Spleen (tissue), 11 donors: ENCODE data around the gene VPS18. TPM values are rescaled to one million over a fixed set of nuclear protein-coding genes. Genes with fewer than 3 reads are reported as not detected.

Experiments
- DNase-seq: peaks from one replicate; pipeline ENCODE4 v3.0.0-alpha.2; 2020
- H3K27ac ChIP-seq, 8 donors: fragments of 200-600 bp; sonication (generic) in 7 of 8; 1 replicate in 4 of 8; 2 replicates in 4 of 8; pipeline versions ENCODE4 v1.5.0 to v1.8.0; 2016 to 2021; ENCODE audit warnings: inconsistent platforms in 4 of 8, mild to moderate bottlenecking in 4 of 8, moderate library complexity in 1 of 8
- H3K27me3 ChIP-seq, 7 donors: fragments of 200-600 bp; sonication (generic) in 6 of 7; replicated peaks in 1 of 7; 1 replicate in 4 of 7; 2 replicates in 3 of 7; pipeline versions ENCODE4 v1.5.0 to v1.8.0; 2016 to 2021; ENCODE audit warnings: inconsistent platforms in 3 of 7, mild to moderate bottlenecking in 1 of 7
- H3K36me3 ChIP-seq, 6 donors: fragments of 200-600 bp; sonication (generic) in 5 of 6; 1 replicate in 4 of 6; 2 replicates in 2 of 6; pipeline versions ENCODE4 v1.5.0 to v1.8.0; 2016 to 2021; ENCODE audit warnings: inconsistent platforms in 2 of 6
- H3K4me1 ChIP-seq, 6 donors: fragments of 200-600 bp; sonication (generic) in 5 of 6; 1 replicate in 3 of 6; 2 replicates in 3 of 6; pipeline versions ENCODE4 v1.5.0 to v1.8.0; 2016 to 2021; ENCODE audit warnings: inconsistent platforms in 3 of 6
- H3K4me3 ChIP-seq, 8 donors: fragments of 200-600 bp; sonication (generic) in 7 of 8; 1 replicate in 4 of 8; 2 replicates in 4 of 8; pipeline versions ENCODE4 v1.5.0 to v1.8.0; 2016 to 2021; ENCODE audit warnings: inconsistent platforms in 4 of 8, mild to moderate bottlenecking in 4 of 8, moderate library complexity in 2 of 8
- H3K9me3 ChIP-seq, 8 donors: fragments of 200-600 bp; sonication (generic) in 7 of 8; 1 replicate in 4 of 8; 2 replicates in 4 of 8; pipeline versions ENCODE4 v1.5.0 to v1.8.0; 2016 to 2021; ENCODE audit warnings: inconsistent platforms in 4 of 8
- CTCF ChIP-seq, 11 experiments: fragments of 200-600 bp in 7 of 11; fragments of 450-650 bp in 4 of 11; sonication (generic) in 4 of 11; IDR thresholded peaks in 8 of 11; conservative IDR thresholded peaks in 3 of 11; 1 replicate in 7 of 11; 2 replicates in 4 of 11; pipeline versions ENCODE4 v1.4.0 to v1.8.0; 2016 to 2021; ENCODE audit warnings: antibody characterized with exemption in 11 of 11, inconsistent platforms in 4 of 11, mild to moderate bottlenecking in 1 of 11
- POLR2A ChIP-seq, 3 donors: fragments of 450-650 bp; IDR thresholded peaks; one replicate each; pipeline ENCODE4 v1.5.1; 2017; ENCODE audit warnings: antibody characterized with exemption in 3 of 3, mild to moderate bottlenecking in 1 of 3
- POLR2AphosphoS5 ChIP-seq, 3 donors: sonication (generic); formaldehyde crosslinking; IDR thresholded peaks; one replicate each; pipeline ENCODE4 v1.5.1; 2017; ENCODE audit warnings: antibody characterized with exemption in 3 of 3
- WGBS, 5 donors: extraction: QIAGEN DNeasy Blood & Tissue Kit in 3 of 5; methylation state at CpG; one replicate each; pipeline versions ENCODE4 v1.1.5 to v1.1.7; 2013 to 2018; 5-methylcytosine and 5-hydroxymethylcytosine counted together
- intact Hi-C: fragments of 100-400 bp; cut with DNase I; formaldehyde crosslinking; loops from one replicate; pipeline ENCODE4 v1.15.0; 2023; ENCODE audit warnings: low total_unique reads
- polyA plus RNA-seq, 3 donors: library from polyadenylated mRNA; stranded (reverse); fragments of 200-250 nt; gene quantifications; one replicate each; pipeline ENCODE4 v1.2.1, GENCODE V29; 2013
- total RNA-seq, 7 donors: library from RNA; depleted of rRNA in 3 of 7; stranded (reverse); fragments of >200 nt in 3 of 7; fragmentation: NEBNext Ultra II Directional in 4 of 7; extraction: Animal tissue kit (Norgen Biotek cat#: 25700) in 4 of 7; gene quantifications; one replicate each; pipeline versions ENCODE4 v1.1.0 to v1.2.1, GENCODE V29; 2016 to 2021
- donor health status: healthy with polysubstance abuse.
- donor health status: DM: no; HTN: no; CAD: no; lungs with moderate emphysema.
- donor health status: DM: no; HTN: no; CAD: no.
- donor health status: Bipolar disorder and iron deficiency.
- donor health status: healthy.
- donor health status: DM: no; HTN: no; CAD: no.
- donor health status: DM: yes; HTN: yes; CAD: no.

The VPS18 gene
- total and polyA plus RNA-seq, 10 donors, result 7.2 to 29.1 (median 22.3) TPM

- H3K27ac ChIP-seq, result peak overlapping the region in 4 of 8 donors; percentile 88 to 93 (median 90)
Measured at GRCh38 chr15:40938536-40938870, 44.3 kb downstream of the VPS18 start.

GRCh38 chr15:40940296-40940801 lies 46.1 kb downstream of the VPS18 start:
- Histone ChIP-seq H3K4me3 (peak overlapping the region in 3 of 8 donors; percentile 11 to 76 (median 14)), H3K4me1 (peaks cover 31 to 81% (median 60%) of the 10 kb centered on the region in 6 donors), H3K27ac (peak overlapping the region; percentile 87 to 93 (median 88)), H3K36me3 (peaks cover 0 to 18% (median 3%) of the 10 kb centered on the region in 6 donors), H3K9me3 (no peaks in the 10 kb centered on the region), H3K27me3 (no peaks in the 10 kb centered on the region)
- 10 to 22% (median 16%) methylated on average over 14 to 15 of the region's 15 CpGs for WGBS, 5 donors
- peak; percentile 82 for DNase-seq
- TF ChIP-seq CTCF (IDR thresholded peaks at IDR 0.05 in 8 of 11, conservative IDR thresholded peaks at IDR 0.05 in 3 of 11) (no peak), POLR2AphosphoS5 (IDR thresholded peaks at IDR 0.05) (peak; percentile 52 to 81 (median 75))
- intact Hi-C loops, result loop anchor here (5.0 kb wide), 1 partner anchor 33 kb away; no protein-coding TSS in a partner anchor

More at GRCh38 chr15:40938536-40938870, 44.3 kb downstream of the VPS18 start:
- 82 to 92% (median 84%) methylated on average over 4 to 6 of the region's 6 CpGs for WGBS, 5 donors
- no peak for DNase-seq
- Histone ChIP-seq H3K4me3 (peak overlapping the region in 1 of 8 donors; percentile 13), H3K9me3 (no peaks in the 10 kb centered on the region), H3K4me1 (peaks cover 31 to 94% (median 67%) of the 10 kb centered on the region in 6 donors), H3K36me3 (peaks cover 0 to 29% (median 3%) of the 10 kb centered on the region in 6 donors), H3K27me3 (no peaks in the 10 kb centered on the region)
- TF ChIP-seq POLR2A (IDR thresholded peaks at IDR 0.05), result no peak
- no peak for TF ChIP-seq POLR2AphosphoS5 (IDR thresholded peaks at IDR 0.05)
- intact Hi-C loops, result no loop called here

GRCh38 chr15:40941068-40941527 lies 46.8 kb downstream of the VPS18 start:
- intact Hi-C loops, result loop anchor here (5.0 kb wide), 1 partner anchor 34 kb away; no protein-coding TSS in a partner anchor
- TF ChIP-seq POLR2A (IDR thresholded peaks at IDR 0.05) (no peak), POLR2AphosphoS5 (IDR thresholded peaks at IDR 0.05) (no peak), CTCF (IDR thresholded peaks at IDR 0.05 in 8 of 11, conservative IDR thresholded peaks at IDR 0.05 in 3 of 11) (no peak)
- peaks cover 0 to 15% (median 3%) of the 10 kb centered on the region in 6 donors for H3K36me3 ChIP-seq
- no peaks in the 10 kb centered on the region for H3K27me3 ChIP-seq
- DNase-seq, result no peak
- no peaks in the 10 kb centered on the region for H3K9me3 ChIP-seq
- peaks cover 31 to 76% (median 60%) of the 10 kb centered on the region in 6 donors for H3K4me1 ChIP-seq
- peak overlapping the region in 7 of 8 donors; percentile 35 to 76 (median 53) for H3K4me3 ChIP-seq
- WGBS, 5 donors, result 29 to 48% (median 33%) methylated on average over 4 to 7 of the region's 7 CpGs
- H3K27ac ChIP-seq, result peak overlapping the region; percentile 87 to 93 (median 88)

- TF ChIP-seq POLR2A (IDR thresholded peaks at IDR 0.05), result peak in 1 of 3 donors; percentile 6
- peak; percentile 57 to 84 (median 79) for TF ChIP-seq POLR2AphosphoS5 (IDR thresholded peaks at IDR 0.05)
- peak in 8 of 11 experiments; percentile 17 to 88 (median 76) for TF ChIP-seq CTCF (IDR thresholded peaks at IDR 0.05 in 8 of 11, conservative IDR thresholded peaks at IDR 0.05 in 3 of 11)
- no peaks in the 10 kb centered on the region for H3K27me3 ChIP-seq
- peaks cover 31 to 70% (median 58%) of the 10 kb centered on the region in 6 donors for H3K4me1 ChIP-seq
- peak; percentile 95 for DNase-seq
- peaks cover 0 to 9% (median 0%) of the 10 kb centered on the region in 6 donors for H3K36me3 ChIP-seq
- H3K4me3 ChIP-seq, result peak overlapping the region; percentile 35 to 76 (median 50)
- H3K27ac ChIP-seq, result peak overlapping the region; percentile 87 to 93 (median 88)
- 1 to 2% (median 1%) methylated on average over 41 to 92 of the region's 92 CpGs for WGBS, 5 donors
- intact Hi-C loops, result loop anchor here (5.0 kb wide), 1 partner anchor 34 kb away; no protein-coding TSS in a partner anchor
- no peaks in the 10 kb centered on the region for H3K9me3 ChIP-seq
Measured at GRCh38 chr15:40941528-40942336, 47.5 kb downstream of the VPS18 start.
